Upper lobe of right lung (tissue), 1 donor: ENCODE data around the gene PRR14L. TPM values are rescaled to one million over a fixed set of nuclear protein-coding genes. Genes with fewer than 3 reads are reported as not detected.

Experiments used
- ATAC-seq: fragments of 200-7000 bp; cut with Tn5 transposase; one replicate; pipeline ENCODE4 v1.9.1; 2020; ENCODE audit warnings: mild to moderate bottlenecking, moderate library complexity
- DNase-seq: peaks from one replicate; pipeline ENCODE4 v3.0.0-alpha.2; 2020
- H3K27ac ChIP-seq: fragments of 200-600 bp; one replicate; pipeline ENCODE4 v1.8.0; 2022
- H3K27me3 ChIP-seq: fragments of 200-600 bp; one replicate; pipeline ENCODE4 v1.8.0; 2022; ENCODE audit warnings: mild to moderate bottlenecking
- H3K36me3 ChIP-seq: fragments of 200-600 bp; one replicate; pipeline ENCODE4 v1.8.0; 2022
- H3K4me1 ChIP-seq: fragments of 200-600 bp; one replicate; pipeline ENCODE4 v1.8.0; 2022
- H3K4me3 ChIP-seq: fragments of 200-600 bp; one replicate; pipeline ENCODE4 v1.8.0; 2022; ENCODE audit warnings: mild to moderate bottlenecking
- H3K9me3 ChIP-seq: fragments of 200-600 bp; one replicate; pipeline ENCODE4 v1.8.0; 2022
- CTCF ChIP-seq: fragments of 200-600 bp; IDR thresholded peaks from one replicate; pipeline ENCODE4 v1.8.0; 2022; ENCODE audit warnings: antibody characterized with exemption
- intact Hi-C: fragments of 100-400 bp; cut with DNase I; formaldehyde crosslinking; loops from one replicate; pipeline ENCODE4 v1.11.0; 2022
- total RNA-seq: library from RNA; stranded (reverse); fragmentation: NEBNext Ultra II Directional; extraction: Animal tissue kit (Norgen Biotek cat#: 25700); gene quantifications from one replicate; pipeline ENCODE4 v1.2.1, GENCODE V29; 2021
- donor health status: DM: no; HTN: yes; CAD: no; lungs with severe emphysema.

PRR14L gene
- total RNA-seq, 1 donor from 2014 or later: 53.3 TPM

- intact Hi-C loops: no loop called here
- H3K36me3 ChIP-seq: peaks cover 26% of the 10 kb centered on the region
- ATAC-seq (no peak), DNase-seq (no peak)
- no peak for TF ChIP-seq CTCF
- no peak overlapping the region for H3K4me3 ChIP-seq
- no peaks in the 10 kb centered on the region for H3K27me3 ChIP-seq
- no peak overlapping the region for H3K27ac ChIP-seq
- peaks cover 3% of the 10 kb centered on the region for H3K4me1 ChIP-seq
- no peaks in the 10 kb centered on the region for H3K9me3 ChIP-seq
These were observed 97.8 kb downstream of the PRR14L start for GRCh38 chr22:31652088-31652487.

GRCh38 chr22:31651664-31652063 lies 98.3 kb downstream of the PRR14L start:
- Histone ChIP-seq H3K27ac (no peak overlapping the region), H3K27me3 (no peaks in the 10 kb centered on the region), H3K9me3 (no peaks in the 10 kb centered on the region), H3K4me3 (no peak overlapping the region), H3K4me1 (peaks cover 5% of the 10 kb centered on the region), H3K36me3 (peaks cover 30% of the 10 kb centered on the region)
- TF ChIP-seq CTCF: no peak
- DNase-seq (no peak), ATAC-seq (no peak)
- intact Hi-C loops: no loop called here

- Histone ChIP-seq H3K4me1 (peaks cover 13% of the 10 kb centered on the region), H3K27me3 (no peaks in the 10 kb centered on the region), H3K9me3 (no peaks in the 10 kb centered on the region), H3K27ac (no peak overlapping the region), H3K4me3 (no peak overlapping the region), H3K36me3 (peaks cover 38% of the 10 kb centered on the region)
- peak; percentile 68 for ATAC-seq
- no peak for DNase-seq
- TF ChIP-seq CTCF: no peak
- intact Hi-C loops: no loop called here
These were observed 99.5 kb downstream of the PRR14L start for GRCh38 chr22:31650391-31650790.

GRCh38 chr22:31647523-31648320 lies 102.2 kb downstream of the PRR14L start:
- ATAC-seq (no peak), DNase-seq (no peak)
- peaks cover 13% of the 10 kb centered on the region for H3K4me1 ChIP-seq
- intact Hi-C loops: no loop called here
- H3K9me3 ChIP-seq: no peaks in the 10 kb centered on the region
- H3K36me3 ChIP-seq: peaks cover 38% of the 10 kb centered on the region
- no peak overlapping the region for H3K27ac ChIP-seq
- no peaks in the 10 kb centered on the region for H3K27me3 ChIP-seq
- TF ChIP-seq CTCF: no peak
- no peak overlapping the region for H3K4me3 ChIP-seq

GRCh38 chr22:31647066-31647465 lies 102.9 kb downstream of the PRR14L start:
- no peak overlapping the region for H3K27ac ChIP-seq

More at GRCh38 chr22:31647066-31647465, 102.9 kb downstream of the PRR14L start:
- H3K4me1 ChIP-seq: peaks cover 17% of the 10 kb centered on the region
- DNase-seq: no peak
- H3K36me3 ChIP-seq: peaks cover 38% of the 10 kb centered on the region
- ATAC-seq: no peak
- intact Hi-C loops: no loop called here
- no peaks in the 10 kb centered on the region for H3K27me3 ChIP-seq
- no peak for TF ChIP-seq CTCF
- H3K9me3 ChIP-seq: no peaks in the 10 kb centered on the region
- no peak overlapping the region for H3K4me3 ChIP-seq
